ENCODE results near the gene C3orf20.

DNA sequence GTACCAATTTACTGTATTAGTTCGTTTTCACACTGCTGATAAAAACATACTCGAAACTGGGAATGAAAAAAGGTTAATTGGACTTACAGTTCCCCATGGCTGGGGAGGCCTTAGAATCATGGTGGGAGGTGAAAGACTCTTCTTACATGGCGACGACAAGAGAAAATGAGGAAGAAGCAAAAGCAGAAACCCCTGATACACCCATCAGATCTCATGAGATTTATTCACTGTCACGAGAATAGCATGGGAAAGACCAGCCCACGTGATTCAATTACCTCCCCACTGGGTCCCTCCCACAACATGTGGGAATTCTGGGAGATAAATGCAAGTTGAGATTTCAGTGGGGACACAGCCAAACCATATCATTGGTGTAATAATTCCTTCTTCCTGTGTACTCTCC lies 69.6 kb downstream of the C3orf20 start:
- no peak for TF ChIP-seq POLR2A (IDR thresholded peaks at IDR 0.05; ENCODE audit: low read depth)
- TF ChIP-seq, protein P1, sequence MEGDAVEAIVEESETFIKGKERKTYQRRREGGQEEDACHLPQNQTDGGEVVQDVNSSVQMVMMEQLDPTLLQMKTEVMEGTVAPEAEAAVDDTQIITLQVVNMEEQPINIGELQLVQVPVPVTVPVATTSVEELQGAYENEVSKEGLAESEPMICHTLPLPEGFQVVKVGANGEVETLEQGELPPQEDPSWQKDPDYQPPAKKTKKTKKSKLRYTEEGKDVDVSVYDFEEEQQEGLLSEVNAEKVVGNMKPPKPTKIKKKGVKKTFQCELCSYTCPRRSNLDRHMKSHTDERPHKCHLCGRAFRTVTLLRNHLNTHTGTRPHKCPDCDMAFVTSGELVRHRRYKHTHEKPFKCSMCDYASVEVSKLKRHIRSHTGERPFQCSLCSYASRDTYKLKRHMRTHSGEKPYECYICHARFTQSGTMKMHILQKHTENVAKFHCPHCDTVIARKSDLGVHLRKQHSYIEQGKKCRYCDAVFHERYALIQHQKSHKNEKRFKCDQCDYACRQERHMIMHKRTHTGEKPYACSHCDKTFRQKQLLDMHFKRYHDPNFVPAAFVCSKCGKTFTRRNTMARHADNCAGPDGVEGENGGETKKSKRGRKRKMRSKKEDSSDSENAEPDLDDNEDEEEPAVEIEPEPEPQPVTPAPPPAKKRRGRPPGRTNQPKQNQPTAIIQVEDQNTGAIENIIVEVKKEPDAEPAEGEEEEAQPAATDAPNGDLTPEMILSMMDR (IDR thresholded peaks at IDR 0.05), result no peak
